ENCODE results near the gene SAMD11. TPM values are rescaled to one million over a fixed set of nuclear protein-coding genes. Genes with fewer than 3 reads are reported as not detected.

SAMD11 gene
- total and polyA plus RNA-seq, 10 of the 15 experiments (the other 5 are each of a cell fraction or from before 2014, with no cell fraction given) = 0.04 to 0.31 (median 0.19) TPM; not detected in 6

GRCh38 chr1:918353-918752 is 5.4 kb upstream of the SAMD11 start:
- Histone ChIP-seq H3K4me1 (ENCODE audit: control insufficient read depth, insufficient read depth, low read length) (no peaks in the 10 kb centered on the region), H3K4me2 (ENCODE audit: control insufficient read depth, insufficient read depth) (no peak overlapping the region), H3K27me3 (replicated peaks in 1 of 2; ENCODE audit: control insufficient read depth in 2 of 2, insufficient read depth in 2 of 2, low read length in 1 of 2) (peaks cover 9 to 14% of the 10 kb centered on the region in 2 experiments), H3K9me3 (replicated peaks; ENCODE audit: control insufficient read depth, insufficient read depth, low read length) (no peaks in the 10 kb centered on the region), H3K9ac (ENCODE audit: control insufficient read depth, insufficient read depth, low read length) (no peak overlapping the region), H3K36me3 (ENCODE audit: control insufficient read depth in 2 of 2, insufficient read depth in 2 of 2, low read length in 1 of 2) (no peaks in the 10 kb centered on the region), H2AFZ (ENCODE audit: control insufficient read depth, low read depth, low read length) (no peak overlapping the region), H3K79me2 (ENCODE audit: control insufficient read depth, insufficient read depth, low read length) (no peaks in the 10 kb centered on the region), H4K20me1 (ENCODE audit: control insufficient read depth, insufficient read depth) (no peaks in the 10 kb centered on the region; the same call in none of the 2 replicates), H3K27ac (ENCODE audit: control insufficient read depth, insufficient read depth) (no peak overlapping the region), H3K4me3 (no peak overlapping the region)
- ChIA-PET SMC1A (ENCODE audit: uncharacterized antibody, unreplicated experiment) (no interaction called here), CTCF (no interaction called here), POLR2A (no interaction called here), RAD21 (ENCODE audit: unreplicated experiment) (no interaction called here)
- DNase-seq (ENCODE audit: low read depth, low spot score) (no peak), ATAC-seq (no peak), FAIRE-seq (no peak)
- 40% methylated on average over 15 of the region's 15 CpGs for WGBS (ENCODE audit: insufficient coverage, insufficient replicate concordance, low lambda C conversion rate, missing lambda C conversion rate)
- intact Hi-C loops (cut with micrococcal nuclease; ENCODE audit: unreplicated experiment) = no loop called here
- TF ChIP-seq RBBP5 (conservative IDR thresholded peaks at IDR 0.05) = no peak
- no peak for TF ChIP-seq MEF2A (IDR thresholded peaks at IDR 0.05; ENCODE audit: insufficient read depth, low read depth, low read length)
- TF ChIP-seq RAD51 (IDR thresholded peaks at IDR 0.05) = no peak
- no peak for TF ChIP-seq ZNF24 (IDR thresholded peaks at IDR 0.05)
- TF ChIP-seq KAT2A (conservative IDR thresholded peaks at IDR 0.05; ENCODE audit: control insufficient read depth, low read depth, low read length) = no peak
- TF ChIP-seq BCL11A (IDR thresholded peaks at IDR 0.05; ENCODE audit: low read depth, low read length) = no peak
- no peak for TF ChIP-seq NBN (IDR thresholded peaks at IDR 0.05)
- no peak for TF ChIP-seq ZNF592 (IDR thresholded peaks at IDR 0.05)
- no peak for TF ChIP-seq BMI1 (IDR thresholded peaks at IDR 0.05; ENCODE audit: borderline replicate concordance)
- TF ChIP-seq RFX5 (IDR thresholded peaks at IDR 0.05; ENCODE audit: low read depth, low read length) = no peak
- in situ Hi-C loops (cut with MboI) = no loop called here
- no TSS peak for BruUV-seq (replicated peaks)
